K562 (cell line): ENCODE results near the gene CD84. TPM values are rescaled to one million over a fixed set of nuclear protein-coding genes. Genes with fewer than 3 reads are reported as not detected.

ENCODE experiments used
- ARID2 ChIP-seq: fragments of 450-650 bp; IDR thresholded peaks from 2 replicates; pipeline ENCODE4 v1.6.1; 2017; ENCODE audit warnings: antibody characterized with exemption, mild to moderate bottlenecking
- ATF4 ChIP-seq: fragments of 450-650 bp; formaldehyde crosslinking; IDR thresholded peaks from 2 replicates; pipeline ENCODE4 v1.4.0; 2022; ENCODE audit warnings: mild to moderate bottlenecking, moderate library complexity
- CHD4 ChIP-seq: fragments of 200-600 bp; sonication (generic); IDR thresholded peaks from 3 replicates; pipeline ENCODE4 v1.6.1; 2012; ENCODE audit warnings: low read depth, mild to moderate bottlenecking, mixed read lengths, low read length, inconsistent platforms; ENCODE audit not compliant: insufficient read depth, insufficient replicate concordance, poor library complexity, severe bottlenecking
- DPF2 ChIP-seq: fragments of 450-650 bp; IDR thresholded peaks from 2 replicates; pipeline ENCODE4 v1.6.1; 2016
- ELF4 ChIP-seq: fragments of 450-650 bp; formaldehyde crosslinking; IDR thresholded peaks from 2 replicates; pipeline ENCODE4 v1.4.0; 2022; ENCODE audit warnings: missing genetic modification characterization
- ETV1 ChIP-seq: fragments of 450-650 bp; conservative IDR thresholded peaks from 2 replicates; pipeline ENCODE4 v1.6.1; 2016; ENCODE audit warnings: missing genetic modification characterization, control low read depth, low read depth, missing compliant biosample characterization
- GABPB1 ChIP-seq: sonication (generic); formaldehyde crosslinking; IDR thresholded peaks from 2 replicates; pipeline ENCODE4 v1.8.0; 2022; ENCODE audit warnings: mild to moderate bottlenecking, missing genetic modification reagents
- HDAC1 ChIP-seq, 2 experiments: fragments of 450-650 bp; IDR thresholded peaks; 2 replicates each; pipeline ENCODE4 v1.6.1; 2016 to 2017; ENCODE audit warnings: inconsistent platforms in 1 of 2, mild to moderate bottlenecking in 1 of 2, moderate library complexity in 1 of 2
- HDAC2 ChIP-seq: fragments of 450-650 bp; IDR thresholded peaks from 2 replicates; pipeline ENCODE4 v1.6.1; 2016; ENCODE audit warnings: mild to moderate bottlenecking
- MLLT1 ChIP-seq, 2 experiments: fragments of 450-650 bp; IDR thresholded peaks; 2 replicates each; pipeline ENCODE4 v1.6.1; 2016
- MLX ChIP-seq, 2 experiments: fragments of 450-650 bp in 1 of 2; sonication (generic) in 1 of 2; formaldehyde crosslinking; conservative IDR thresholded peaks; 2 replicates each; pipeline versions ENCODE4 v1.4.0 to v1.8.1; 2020 to 2022; ENCODE audit warnings: mild to moderate bottlenecking in 1 of 2, missing genetic modification reagents in 1 of 2
- POLR2AphosphoS5 ChIP-seq: IDR thresholded peaks from 2 replicates; pipeline ENCODE4 v1.6.1; 2011; ENCODE audit warnings: mild to moderate bottlenecking, low read depth, low read length, moderate library complexity; ENCODE audit not compliant: control insufficient read depth, insufficient read depth
- POU5F1 ChIP-seq: fragments of 150-350 bp; IDR thresholded peaks from 2 replicates; pipeline ENCODE4 v1.6.1; 2014; ENCODE audit warnings: borderline replicate concordance, low read length, low read depth, mild to moderate bottlenecking; ENCODE audit not compliant: partially characterized antibody
- SMARCA4 ChIP-seq: fragments of 450-650 bp; IDR thresholded peaks from 2 replicates; pipeline ENCODE4 v1.6.1; 2016
- SNRNP70 ChIP-seq: fragments of 200-400 bp; formaldehyde crosslinking; optimal IDR thresholded peaks from 2 replicates; pipeline ENCODE3; 2017; ENCODE audit warnings: low read depth, low read length
- ZC3H4 ChIP-seq: sonication (generic); formaldehyde crosslinking; IDR thresholded peaks from 2 replicates; pipeline ENCODE4 v1.9.0; 2021; ENCODE audit warnings: missing genetic modification reagents, borderline replicate concordance
- ZEB2 ChIP-seq: fragments of 450-650 bp; IDR thresholded peaks from 2 replicates; pipeline ENCODE4 v1.6.1; 2016
- ZNF140 ChIP-seq: fragments of 250-450 bp; sonication (Bioruptor Pico); IDR thresholded peaks from 2 replicates; pipeline ENCODE4 v1.8.0; 2021; ENCODE audit warnings: moderate library complexity, mild to moderate bottlenecking, inconsistent platforms
- ZNF23 ChIP-seq: fragments of 250-450 bp; sonication (Bioruptor Pico); IDR thresholded peaks from 2 replicates; pipeline ENCODE4 v1.4.0; 2020; ENCODE audit warnings: mild to moderate bottlenecking
- ZNF232 ChIP-seq: sonication (generic); formaldehyde crosslinking; IDR thresholded peaks from 2 replicates; pipeline ENCODE4 v1.8.0; 2022; ENCODE audit warnings: mild to moderate bottlenecking, missing genetic modification reagents
- ZNF253 ChIP-seq: fragments of 250-450 bp; sonication (Bioruptor Pico); conservative IDR thresholded peaks from 2 replicates; pipeline ENCODE4 v1.6.1; 2021; ENCODE audit warnings: mild to moderate bottlenecking
- polyA plus RNA-seq, 8 experiments: library from polyadenylated mRNA; depleted of rRNA in 4 of 8; stranded (reverse) in 5 of 8; unstranded in 3 of 8; fragments of >200 nt; fragmentation: Nextera tagmentation in 2 of 8; fragmentation: Illumina TruSeq in 1 of 8; extraction: Ambion mirVana in 2 of 8; extraction: Trizol in 1 of 8; gene quantifications; 2 replicates each; pipeline versions ENCODE4 v1.2.1 to v1.2.3, GENCODE V29; 2011 to 2014; ENCODE audit warnings: inconsistent platforms in 1 of 8, missing spikeins in 1 of 8
- total RNA-seq, 7 experiments: library from RNA; depleted of rRNA in 6 of 7; stranded (reverse); fragments of >200 nt in 6 of 7; fragmentation: Illumina TruSeq in 2 of 7; extraction: Trizol in 2 of 7; gene quantifications; 2 replicates each; pipeline versions ENCODE4 v1.2.1 to v1.2.3, GENCODE V29; 2011 to 2021; ENCODE audit warnings: low replicate concordance in 1 of 7
- TF ChIP-seq, protein P1 (sequence below): sonication (generic); formaldehyde crosslinking; IDR thresholded peaks from 2 replicates; pipeline ENCODE4 v1.8.0; 2022; ENCODE audit warnings: mild to moderate bottlenecking, missing genetic modification reagents
- TF ChIP-seq, protein P2 (sequence below), 2 experiments: fragments of 200-800 bp in 1 of 2; sonication (Bioruptor generic) in 1 of 2; sonication (generic) in 1 of 2; formaldehyde crosslinking in 1 of 2; IDR thresholded peaks in 1 of 2; conservative IDR thresholded peaks in 1 of 2; 2 replicates each; pipeline versions ENCODE4 v1.5.0 to v1.6.1; 2016 to 2020; ENCODE audit warnings: missing compliant biosample characterization in 1 of 2, missing genetic modification characterization in 1 of 2, missing genetic modification reagents in 1 of 2

The CD84 gene
- total and polyA plus RNA-seq, 9 of the 15 experiments (the other 6 are each of a cell fraction or from before 2014, with no cell fraction given), result 0.82 to 6.8 (median 2.0) TPM

- TF ChIP-seq MLX (CRISPR knock-in tag; conservative IDR thresholded peaks at IDR 0.05) (no peak), SNRNP70 (no peak), POLR2AphosphoS5 (no peak), ZNF253 (no peak), ELF4 (0 out of 2 replicates have a peak, but pooled peaks have one; percentile 14), ARID2 (0 out of 2 replicates have a peak, but pooled peaks have one; percentile 38), POU5F1 (no peak), ZEB2 (0 out of 2 replicates have a peak, but pooled peaks have one; percentile 52), SMARCA4 (peak; percentile 58; the same call in 1 of the 2 replicates), ZC3H4 (CRISPR knock-in tag) (no peak), ZNF23 (CRISPR knock-in tag) (no peak), ATF4 (CRISPR knock-in tag) (peak; percentile 60), ZNF140 (CRISPR knock-in tag) (no peak), ETV1 (no peak), CHD4 (no peak), DPF2 (peak; percentile 48; the same call in 1 of the 2 replicates), MLLT1 (IDR thresholded peaks at IDR 0.05) (peak in 1 of 2 experiments; percentile 88; a peak in 2 of 4 replicates), HDAC2 (0 out of 2 replicates have a peak, but pooled peaks have one; percentile 37), HDAC1 (IDR thresholded peaks at IDR 0.05) (0 out of 4 replicates have a peak, but pooled peaks of 1 of the 2 experiments have one; percentile 27), GABPB1 (CRISPR knock-in tag) (no peak), ZNF232 (CRISPR knock-in tag) (no peak)
- TF ChIP-seq, protein P1, sequence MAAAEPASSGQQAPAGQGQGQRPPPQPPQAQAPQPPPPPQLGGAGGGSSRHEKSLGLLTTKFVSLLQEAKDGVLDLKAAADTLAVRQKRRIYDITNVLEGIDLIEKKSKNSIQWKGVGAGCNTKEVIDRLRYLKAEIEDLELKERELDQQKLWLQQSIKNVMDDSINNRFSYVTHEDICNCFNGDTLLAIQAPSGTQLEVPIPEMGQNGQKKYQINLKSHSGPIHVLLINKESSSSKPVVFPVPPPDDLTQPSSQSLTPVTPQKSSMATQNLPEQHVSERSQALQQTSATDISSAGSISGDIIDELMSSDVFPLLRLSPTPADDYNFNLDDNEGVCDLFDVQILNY (CRISPR knock-in tag), result no peak
- TF ChIP-seq, protein P2, sequence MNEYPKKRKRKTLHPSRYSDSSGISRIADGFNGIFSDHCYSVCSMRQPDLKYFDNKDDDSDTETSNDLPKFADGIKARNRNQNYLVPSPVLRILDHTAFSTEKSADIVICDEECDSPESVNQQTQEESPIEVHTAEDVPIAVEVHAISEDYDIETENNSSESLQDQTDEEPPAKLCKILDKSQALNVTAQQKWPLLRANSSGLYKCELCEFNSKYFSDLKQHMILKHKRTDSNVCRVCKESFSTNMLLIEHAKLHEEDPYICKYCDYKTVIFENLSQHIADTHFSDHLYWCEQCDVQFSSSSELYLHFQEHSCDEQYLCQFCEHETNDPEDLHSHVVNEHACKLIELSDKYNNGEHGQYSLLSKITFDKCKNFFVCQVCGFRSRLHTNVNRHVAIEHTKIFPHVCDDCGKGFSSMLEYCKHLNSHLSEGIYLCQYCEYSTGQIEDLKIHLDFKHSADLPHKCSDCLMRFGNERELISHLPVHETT (CRISPR knock-in tag; conservative IDR thresholded peaks at IDR 0.05 in 1 of 2, IDR thresholded peaks at IDR 0.05 in 1 of 2), result peak in 1 of 2 experiments; percentile 35; a peak in 1 of 4 replicates
These were observed 20.5 kb downstream of the CD84 start (continued) for GRCh38 chr1:160558660-160559380.
